EH (cell line): ENCODE measurements around the gene PMAIP1.
"Not testable (repeated sequence)": the region's sequence is repeated elsewhere in the genome, so short reads cannot be mapped to it uniquely, and the experiment has no call there.

Experiments
- DNase-seq: peaks from one replicate; pipeline ENCODE4 v3.0.0-alpha.2; 2015; ENCODE audit warnings: low read depth

The PMAIP1 gene

DNA sequence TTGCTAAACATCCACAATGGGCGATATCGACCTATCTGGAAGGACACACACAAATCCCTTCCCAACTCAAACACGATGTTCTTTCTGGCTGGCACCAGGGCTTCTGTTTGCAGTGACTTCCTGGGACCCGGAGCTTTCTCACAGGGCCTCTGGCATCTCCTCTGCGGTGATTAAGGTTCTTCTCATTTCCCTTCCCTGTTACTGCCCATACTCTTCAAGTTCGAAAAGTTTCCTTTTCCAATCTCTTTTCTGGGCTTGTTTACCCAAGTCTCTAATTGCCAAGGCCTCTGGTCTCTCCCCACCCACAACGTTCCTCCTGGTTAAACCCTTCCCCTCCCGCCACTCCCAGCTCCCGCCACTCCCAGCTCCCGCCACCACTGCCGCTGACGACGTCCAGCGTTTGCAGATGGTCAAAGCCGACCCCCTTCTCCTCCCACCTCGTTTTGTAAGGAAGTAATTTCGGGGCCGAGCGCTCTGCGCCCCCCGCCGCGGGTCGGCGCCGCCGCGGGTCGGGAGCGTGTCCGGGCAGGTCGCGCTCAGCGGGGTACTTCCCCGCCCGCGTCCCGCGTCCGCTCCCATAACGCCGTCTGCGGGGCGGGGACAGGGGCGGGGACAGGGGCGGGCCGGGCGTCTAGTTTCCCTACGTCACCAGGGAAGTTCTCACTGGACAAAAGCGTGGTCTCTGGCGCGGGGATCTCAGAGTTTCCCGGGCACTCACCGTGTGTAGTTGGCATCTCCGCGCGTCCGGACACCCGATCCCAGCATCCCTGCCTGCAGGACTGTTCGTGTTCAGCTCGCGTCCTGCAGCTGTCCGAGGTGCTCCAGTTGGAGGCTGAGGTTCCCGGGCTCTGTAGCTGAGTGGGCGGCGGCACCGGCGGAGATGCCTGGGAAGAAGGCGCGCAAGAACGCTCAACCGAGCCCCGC lies at the start of gene PMAIP1:
PMAIP1 (plus strand) TSS at position 699 of the 924 bp plus-strand sequence; CDS start at position 881, 182 bp downstream.
- DNase-seq: peak; percentile 95

DNA sequence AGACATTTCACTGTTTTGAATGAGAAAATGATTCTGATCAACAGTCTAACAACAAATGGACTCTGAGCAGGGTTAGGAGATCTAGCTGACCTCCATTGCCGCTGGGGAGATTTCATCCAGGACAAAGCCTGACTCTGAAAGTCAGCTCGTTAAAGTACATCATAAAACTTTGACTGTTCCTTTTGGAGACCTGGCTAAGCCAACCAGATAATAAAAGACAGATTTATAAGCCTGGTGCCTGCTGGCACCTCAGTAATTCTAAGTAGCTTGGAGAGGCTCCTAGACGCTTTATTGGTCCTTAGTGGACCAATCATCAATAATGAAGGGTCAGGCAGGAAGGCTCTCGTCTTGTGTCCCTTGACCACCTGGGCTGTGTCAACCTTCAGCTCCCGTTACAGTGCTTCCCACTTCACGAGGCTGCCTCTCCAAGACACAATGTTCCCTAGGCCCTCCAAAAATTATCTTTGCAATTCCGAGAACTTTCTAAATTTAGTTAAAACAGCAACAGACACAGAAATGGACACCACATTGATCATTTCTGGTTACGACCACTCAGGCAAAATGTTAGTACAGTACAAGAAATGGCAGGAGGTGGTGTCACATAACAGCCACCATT lies 47.9 kb upstream of the PMAIP1 start:
- no peak for DNase-seq

DNA sequence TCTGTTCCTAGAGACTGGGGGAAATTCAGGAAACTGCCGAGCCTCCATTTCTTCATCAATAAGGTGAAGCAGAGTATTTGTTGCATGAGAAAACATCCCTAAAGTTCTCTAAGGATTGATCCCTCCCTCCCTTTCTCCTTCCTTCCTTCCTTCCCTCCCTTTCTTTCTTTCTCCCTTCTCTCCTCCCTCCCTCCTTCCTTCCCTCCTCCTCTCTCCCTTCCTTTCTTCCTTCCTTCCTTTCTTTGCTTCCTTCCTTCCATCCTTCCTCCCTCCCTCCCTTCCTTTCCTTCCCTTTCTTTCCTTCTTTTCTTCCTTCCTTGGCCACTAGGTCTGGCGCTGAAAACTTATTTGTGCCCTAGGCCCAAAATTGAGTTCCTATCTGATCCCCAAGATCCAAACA lies 47.2 kb upstream of the PMAIP1 start:
- no peak for DNase-seq

DNA sequence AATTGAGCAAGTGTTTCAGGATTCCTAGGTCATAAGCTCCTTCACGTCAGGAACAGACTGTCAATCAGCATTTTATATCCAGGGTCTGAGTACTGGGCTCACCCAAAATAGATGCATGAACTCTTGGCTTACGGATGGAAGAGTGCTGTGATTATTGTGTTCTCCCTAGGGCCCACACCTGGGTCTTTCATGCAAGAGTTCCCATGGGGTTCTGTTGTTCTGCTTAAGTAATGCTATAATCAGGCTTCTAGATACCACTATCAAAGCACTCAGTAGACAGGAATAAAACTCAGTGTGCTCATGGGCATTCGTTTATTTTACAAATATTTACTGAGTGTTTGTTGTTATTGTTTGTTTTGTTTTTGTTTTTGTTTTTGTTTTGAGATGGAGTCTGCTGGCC lies 46.4 kb upstream of the PMAIP1 start:
- no peak for DNase-seq

DNA sequence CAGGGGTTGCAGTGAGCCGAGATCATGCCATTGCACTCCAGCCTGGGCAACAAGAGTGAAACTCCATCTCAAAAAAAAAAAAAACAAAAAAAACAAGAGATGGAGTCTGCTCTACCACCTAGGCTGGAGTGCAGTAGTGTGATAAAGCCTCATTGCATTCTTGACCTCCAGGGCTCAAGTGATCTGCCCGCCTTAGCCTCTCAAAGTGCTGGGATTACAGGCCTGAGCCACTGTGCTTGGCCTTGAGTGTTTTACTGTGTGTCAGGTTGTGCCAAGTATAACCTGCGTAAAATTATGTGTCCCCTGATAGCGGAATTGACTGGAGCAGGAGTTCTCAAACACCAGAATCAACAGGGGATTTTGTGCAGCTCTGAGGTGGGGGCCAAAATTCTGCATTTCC lies 45.8 kb upstream of the PMAIP1 start:
- not testable (repeated sequence) for DNase-seq

DNA sequence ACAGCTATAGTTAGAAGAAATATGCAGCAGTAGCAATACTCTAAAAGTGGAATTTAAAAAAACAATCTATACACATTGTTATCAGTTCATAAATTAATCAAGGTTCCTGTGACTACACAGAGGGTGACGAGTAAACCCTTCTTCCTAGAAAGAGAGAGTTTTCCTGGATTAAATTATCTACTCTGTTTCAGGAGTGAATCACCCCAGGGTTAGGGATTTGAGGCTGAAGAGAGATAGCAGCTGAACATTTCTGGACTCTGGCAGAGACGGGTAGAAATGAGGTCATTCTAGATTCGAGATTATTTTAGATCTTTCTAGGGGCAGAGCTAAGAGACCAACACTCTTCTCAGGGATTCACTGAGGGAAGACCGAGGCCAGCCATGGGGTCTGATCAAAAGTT lies 38.8 kb upstream of the PMAIP1 start:
- peak; percentile 41 for DNase-seq

DNA sequence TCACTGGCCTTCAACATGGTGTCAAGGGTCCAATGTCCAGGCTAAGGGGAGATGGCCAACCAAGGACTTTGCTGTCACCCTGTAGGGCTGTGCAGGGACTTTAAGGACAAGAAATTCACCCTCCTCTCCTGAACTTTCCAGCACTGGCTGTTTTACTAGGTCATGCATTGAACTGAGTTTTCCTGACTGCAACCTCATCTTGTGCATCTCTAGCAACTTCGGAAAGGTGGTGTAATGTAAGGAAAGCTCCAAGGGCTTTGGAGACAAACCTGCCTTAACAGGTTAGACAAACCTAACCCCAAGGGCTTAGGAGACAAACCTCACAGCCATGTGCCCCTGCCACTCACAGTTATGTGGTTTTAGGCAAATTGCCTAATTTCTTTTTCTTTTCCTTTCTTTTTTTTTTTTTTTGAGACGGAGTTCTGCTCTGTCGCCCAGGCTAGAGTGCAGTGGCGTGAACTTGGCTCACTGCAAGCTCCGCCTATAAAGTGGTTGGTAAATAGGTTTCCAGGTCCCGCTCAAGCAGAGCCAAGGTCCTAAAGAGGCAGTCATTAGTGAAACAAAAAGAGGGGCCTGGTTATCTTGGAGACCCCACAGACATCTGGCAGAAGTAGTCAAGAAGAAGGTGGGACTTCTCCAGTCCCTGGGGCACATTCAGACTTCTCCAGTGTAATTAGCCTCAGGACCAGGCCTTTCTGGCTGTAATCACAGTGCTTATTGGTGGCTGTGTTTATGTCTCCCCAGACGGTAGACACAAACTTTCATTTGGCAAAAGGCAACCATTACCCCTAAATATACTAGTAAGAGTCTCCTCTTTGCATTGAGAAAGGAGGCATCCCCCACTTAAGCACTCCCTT lies 37.6 kb upstream of the PMAIP1 start:
- no peak for DNase-seq

DNA sequence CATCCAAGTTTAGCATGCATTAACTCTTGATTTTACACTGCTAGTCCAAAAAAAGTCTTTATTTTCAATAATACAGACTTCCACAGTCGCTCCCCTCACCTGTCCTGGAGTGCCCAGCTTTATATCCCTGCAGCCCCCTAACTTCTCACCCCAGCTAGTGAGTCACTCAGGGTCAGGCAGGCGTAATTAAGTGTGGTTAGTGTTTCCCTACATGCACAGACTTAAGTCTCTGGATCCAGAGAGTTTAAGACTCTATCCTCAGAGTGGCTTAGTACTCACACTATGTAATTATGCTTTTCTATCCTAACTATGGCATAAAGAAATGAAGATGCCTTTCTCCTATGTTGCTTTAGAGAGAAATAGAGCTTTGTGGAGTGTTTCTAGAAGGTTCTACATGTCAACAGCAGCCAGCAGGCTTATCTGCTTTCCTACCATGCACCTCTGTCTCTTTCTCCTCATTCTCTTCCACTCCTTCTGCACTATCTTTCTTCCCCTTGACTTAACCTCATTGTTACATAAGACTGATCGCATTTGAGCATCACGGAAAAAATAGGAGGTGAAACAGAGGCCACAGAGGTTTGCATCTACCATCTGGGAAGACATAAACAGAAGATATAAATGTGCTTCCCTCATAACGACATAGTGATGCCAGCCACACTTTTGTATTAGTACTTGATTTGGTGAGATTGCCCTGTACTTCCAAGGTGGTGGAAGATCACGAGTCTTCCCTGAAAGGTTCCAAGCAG lies 34.4 kb upstream of the PMAIP1 start:
- DNase-seq: no peak

DNA sequence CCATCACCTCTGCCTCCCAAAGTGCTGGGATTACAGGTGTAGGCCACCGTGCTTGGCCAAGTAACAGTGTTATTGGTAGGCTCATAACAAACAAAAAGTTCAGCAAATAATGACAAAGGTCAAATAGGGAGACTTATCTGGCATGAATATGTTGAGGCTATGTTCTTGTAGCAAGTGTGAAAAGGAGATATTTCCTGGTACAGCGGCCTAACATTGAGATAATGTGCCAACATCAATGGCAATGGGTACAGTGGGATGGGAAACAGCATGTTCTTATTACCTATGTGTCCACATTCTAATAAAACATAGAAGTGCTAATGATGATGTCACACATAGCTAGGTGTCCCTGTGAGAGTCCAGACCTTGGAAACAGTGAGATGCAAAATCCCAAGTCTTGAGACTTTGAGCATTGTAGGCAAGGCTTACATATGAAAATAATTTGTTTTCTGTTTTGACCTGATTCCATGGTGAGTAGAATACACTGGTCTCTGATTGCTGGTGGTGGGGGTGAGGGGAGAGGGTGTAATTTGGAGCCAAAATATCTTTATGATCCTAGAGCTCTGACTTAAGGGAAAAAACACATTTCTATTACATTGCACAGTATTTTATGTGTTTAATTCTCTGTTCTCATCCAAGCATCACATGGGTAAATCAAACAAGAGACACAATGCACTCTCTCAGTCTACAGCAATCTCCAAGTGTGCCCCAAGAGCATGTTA lies 33.1 kb upstream of the PMAIP1 start:
- no peak for DNase-seq

DNA sequence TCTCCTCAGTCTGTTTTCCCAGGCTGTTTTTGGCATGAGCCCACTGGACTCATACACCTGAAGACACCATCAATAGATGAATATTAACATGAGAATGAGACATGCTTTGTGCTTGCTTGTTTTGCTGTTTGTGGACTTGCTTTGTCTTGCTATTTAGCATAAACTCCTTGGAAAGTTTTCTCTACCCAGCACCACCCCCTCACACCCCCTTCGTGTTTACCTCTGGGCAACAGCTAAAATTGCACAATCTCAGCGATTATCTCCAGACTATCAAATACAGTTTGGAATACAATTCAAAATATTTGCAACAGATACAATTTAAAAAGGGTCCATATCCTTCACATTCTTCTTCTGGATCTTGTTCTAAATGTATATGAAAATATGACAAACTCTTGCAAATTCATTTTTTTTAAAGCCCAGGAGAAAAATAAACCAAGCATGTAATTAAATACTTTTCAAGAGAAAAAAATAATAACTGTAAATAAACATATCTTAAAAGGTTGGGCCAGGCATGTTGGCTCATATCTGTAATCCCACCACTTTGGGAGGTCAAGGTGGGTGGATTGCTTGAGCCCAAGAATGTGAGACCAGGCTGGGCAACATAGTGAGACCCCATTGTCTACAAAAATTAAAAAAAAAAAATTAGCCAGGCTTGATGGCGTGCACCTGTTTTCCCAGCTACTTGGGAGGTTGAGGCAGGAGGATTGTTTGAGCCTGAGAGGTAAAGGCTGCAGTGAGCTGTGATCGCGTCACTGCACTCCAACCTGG lies 32.3 kb upstream of the PMAIP1 start:
- no peak for DNase-seq

DNA sequence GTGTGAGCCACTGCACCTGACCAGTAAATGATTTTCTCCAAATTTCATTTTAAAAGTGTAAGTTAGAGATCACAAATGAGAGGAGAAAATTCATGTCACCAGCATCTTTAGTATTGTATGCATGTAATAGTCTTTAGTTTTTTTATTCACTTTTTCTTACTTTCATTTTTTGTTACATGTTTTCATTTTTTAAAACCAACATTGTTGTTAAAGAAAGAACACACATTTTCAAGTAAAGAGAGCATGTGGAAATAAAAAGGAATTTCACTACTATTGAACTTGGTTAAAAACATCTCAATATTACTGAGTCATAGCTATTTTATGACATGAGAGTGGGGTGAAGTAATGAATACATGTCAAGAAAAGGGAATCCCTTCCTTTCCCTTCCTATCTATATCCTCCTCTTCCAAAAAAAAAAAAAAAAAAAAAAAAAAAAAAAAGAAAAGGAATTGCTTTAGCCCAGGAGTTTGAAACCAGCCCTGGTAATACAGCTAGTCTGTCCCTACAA lies 29.1 kb upstream of the PMAIP1 start:
- DNase-seq: peak; percentile 69

DNA sequence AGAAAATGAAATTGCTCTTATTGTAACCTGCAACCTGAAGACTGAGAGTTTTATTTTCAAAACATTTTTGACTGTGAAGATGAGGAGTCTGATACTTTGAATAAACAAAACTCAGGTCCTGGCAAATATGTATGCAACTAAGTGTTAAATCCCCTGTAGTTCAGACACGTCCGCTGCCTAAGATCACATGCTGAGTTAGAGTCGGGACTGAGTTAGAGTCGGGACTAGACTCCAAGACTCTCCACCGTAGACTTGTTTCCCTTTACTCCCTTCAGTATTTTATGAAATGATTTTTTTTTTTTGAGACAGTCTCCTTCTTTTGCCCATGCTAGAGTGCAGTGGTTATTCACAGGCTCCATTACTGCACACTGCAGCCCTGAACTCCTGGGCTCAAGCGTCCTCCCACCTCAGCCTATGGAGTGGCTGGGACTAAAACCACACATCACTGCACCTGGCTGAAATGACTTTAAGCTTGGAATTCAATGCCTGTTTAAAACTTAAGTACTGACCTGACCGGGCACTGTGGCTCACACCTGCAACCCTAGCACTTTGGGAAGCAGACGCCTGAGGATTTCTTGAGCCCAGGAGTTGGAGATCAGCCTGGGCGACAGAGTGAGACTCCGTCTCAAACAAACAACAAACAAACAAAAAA lies 28.0 kb upstream of the PMAIP1 start:
- DNase-seq: no peak

DNA sequence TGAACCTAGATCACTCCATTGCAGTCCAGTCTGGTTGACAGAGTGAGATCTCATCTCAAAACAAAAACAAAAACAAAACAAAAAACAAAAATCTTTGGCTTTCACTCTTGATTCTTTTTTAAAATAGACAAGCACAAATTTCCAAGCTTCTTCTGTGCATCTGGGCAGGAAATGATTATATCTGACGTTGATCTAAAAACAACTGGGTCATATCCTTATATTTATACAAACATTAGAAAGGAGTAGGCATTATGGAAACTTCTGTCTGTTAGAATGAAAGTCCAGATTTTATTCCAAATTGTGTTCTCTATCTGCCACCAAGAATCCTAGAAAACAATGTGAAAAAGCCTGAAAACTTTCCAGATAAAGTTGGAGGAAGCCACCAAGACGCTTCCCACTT lies 26.2 kb upstream of the PMAIP1 start:
- peak; percentile 29 for DNase-seq

DNA sequence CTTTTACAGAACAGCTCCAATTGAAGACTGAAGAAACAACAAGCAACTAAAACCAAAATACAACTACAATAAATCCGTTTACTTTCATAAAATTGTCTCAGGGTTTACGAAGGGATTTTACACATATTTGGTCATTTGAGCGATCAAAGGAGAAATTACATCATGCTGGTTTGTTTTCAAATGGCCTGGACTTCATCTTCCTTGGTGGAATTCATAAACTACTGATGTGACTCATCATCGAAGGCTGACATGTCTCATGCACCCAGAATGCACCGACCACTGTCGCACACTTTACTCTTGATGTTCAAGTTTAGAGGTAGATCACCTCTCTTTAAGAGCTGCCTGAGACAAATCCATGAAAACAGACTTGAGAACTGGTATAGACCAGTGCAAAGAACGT lies 25.6 kb upstream of the PMAIP1 start:
- peak; percentile 93 for DNase-seq

DNA sequence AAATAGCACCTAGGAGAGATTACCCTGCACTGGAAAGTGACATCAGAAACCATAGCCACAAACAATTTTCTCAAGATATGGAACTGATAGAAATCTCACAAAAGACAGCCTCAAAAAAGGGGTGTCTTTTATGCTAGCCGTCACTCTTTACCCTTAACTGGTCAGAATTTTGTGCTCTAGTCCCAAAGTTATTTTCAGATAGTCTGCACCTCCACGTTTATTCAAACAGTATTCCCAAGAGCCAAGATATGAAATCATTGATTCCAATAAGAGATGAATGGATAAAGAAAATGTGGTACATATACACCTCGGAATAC lies 23.5 kb upstream of the PMAIP1 start:
- no peak for DNase-seq

DNA sequence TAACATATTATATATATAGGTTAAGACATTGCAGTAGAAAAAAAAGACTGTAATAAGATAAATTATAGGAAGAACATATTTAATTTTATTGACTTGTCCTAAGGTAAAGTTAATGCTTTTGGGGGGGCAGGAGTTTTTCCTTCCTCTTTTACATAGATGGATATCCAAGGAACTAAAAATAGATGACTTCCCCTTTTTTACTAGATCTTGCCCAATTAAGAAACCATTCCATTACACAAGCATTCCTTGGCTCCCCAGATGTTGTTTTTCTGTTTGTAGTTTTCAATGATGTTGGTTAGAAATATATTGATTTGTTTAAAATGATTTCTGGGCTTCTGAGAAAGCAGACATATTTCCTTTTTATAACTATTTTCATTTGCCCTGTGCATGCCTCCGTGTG lies 22.4 kb upstream of the PMAIP1 start:
- peak; percentile 48 for DNase-seq

DNA sequence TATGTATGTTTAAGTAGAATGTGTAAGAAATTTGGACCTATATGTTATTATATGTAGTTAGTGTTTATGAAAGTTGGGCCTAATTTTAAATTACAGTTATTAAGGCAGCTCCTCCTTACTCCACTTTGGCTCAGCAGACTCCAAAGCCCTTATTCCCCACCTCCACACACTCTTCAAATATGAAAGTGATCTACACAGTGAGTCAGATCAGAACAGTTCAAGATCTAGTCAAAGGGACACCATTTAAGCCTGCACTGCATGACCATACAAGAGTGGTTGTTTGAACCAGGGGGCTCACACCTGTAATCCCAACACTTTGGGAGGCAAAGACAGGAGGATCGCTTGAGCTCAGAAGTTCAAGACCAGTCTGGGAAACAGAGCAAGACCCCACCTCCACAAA lies 21.2 kb upstream of the PMAIP1 start:
- DNase-seq: peak; percentile 34

DNA sequence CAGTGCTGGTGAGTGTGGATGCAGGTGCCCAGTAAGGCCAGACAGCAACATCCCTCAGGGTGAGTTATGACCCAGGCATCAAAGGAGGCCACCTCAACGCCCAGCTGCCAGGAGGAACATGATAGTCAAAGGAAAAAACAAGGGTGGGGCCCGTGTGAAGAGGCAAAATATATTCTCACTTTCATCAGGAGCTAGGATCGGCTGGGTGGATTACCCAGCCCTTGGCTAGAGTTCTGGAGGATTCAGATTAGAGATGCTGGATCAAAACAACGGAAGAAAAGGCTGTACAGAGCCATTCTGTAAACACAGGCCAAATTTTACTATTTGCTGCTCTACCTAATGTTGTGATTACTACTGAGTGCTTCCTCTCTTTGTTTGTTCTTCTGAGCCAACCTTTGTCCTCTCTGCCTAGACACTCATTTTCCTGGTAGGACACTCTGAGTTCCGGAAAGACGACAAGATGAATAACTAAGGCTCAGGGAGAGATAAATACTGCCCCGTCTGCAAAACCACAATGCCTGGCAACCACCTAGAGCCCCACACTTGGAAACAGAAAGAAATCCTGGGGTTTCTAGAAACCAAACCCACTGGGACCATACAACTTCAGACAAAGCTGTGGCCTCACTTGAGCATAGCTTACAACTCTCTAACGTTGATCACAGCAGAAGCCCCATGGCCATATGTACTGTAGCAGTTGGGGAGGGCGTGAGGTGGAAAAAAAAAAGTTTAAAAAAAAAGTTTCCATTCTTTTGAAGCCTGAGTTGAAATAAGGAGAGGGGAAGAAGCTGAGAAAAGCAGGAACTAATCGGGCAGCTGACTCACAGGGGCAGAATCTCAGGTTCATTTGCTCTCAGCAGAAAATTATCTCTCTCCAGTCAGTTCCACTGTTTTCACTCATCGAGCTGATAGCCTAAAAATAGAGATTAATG lies 17.8 kb upstream of the PMAIP1 start:
- DNase-seq: peak; percentile 72

DNA sequence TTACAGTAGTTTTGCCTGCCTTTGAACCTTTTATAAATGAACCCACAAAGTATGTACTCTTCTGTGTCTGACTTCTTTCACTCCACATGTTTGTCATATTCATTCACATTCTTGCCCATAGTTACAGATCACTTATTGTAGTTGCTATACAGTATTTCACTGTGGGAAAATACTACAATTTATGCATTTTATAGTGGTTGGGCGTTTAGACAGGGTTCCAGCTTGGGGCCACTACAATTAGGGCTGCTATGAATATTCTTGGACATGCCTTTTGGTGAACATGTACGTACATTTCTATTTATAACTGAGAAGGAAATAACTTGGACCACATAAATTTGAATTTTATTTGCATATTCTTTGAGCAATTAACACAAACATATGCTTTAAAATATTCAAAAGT lies 15.4 kb upstream of the PMAIP1 start:
- peak; percentile 46 for DNase-seq
